ENCODE results near the gene ZBTB25. TPM values are rescaled to one million over a fixed set of nuclear protein-coding genes. Genes with fewer than 3 reads are reported as not detected.

Gene ZBTB25
- polyA plus RNA-seq, 1 experiment, result 6.1 TPM

- H3K4me3 ChIP-seq (ENCODE audit: low read depth, low read length), result no peak overlapping the region
- POLR2A ChIA-PET, result no interaction called here
- DNase-seq (ENCODE audit: low read depth), result no peak
- TF ChIP-seq CTCF (IDR thresholded peaks at IDR 0.05; ENCODE audit: insufficient read depth, low read depth, low read length), result no peak
- CTCF ChIA-PET, result interaction anchor here (0.6 to 2.4 kb wide), 4 partner anchors 11 to 130 kb away, joined by 3 to 7 read pairs (median 4); no protein-coding TSS in a partner anchor
- no peaks in the 10 kb centered on the region for H3K36me3 ChIP-seq (ENCODE audit: control insufficient read depth, insufficient read depth, low read length)
- H3K27me3 ChIP-seq (ENCODE audit: control insufficient read depth, insufficient read depth, low read length), result no peaks in the 10 kb centered on the region
Measured at GRCh38 chr14:64467566-64467965, 36.1 kb downstream of the ZBTB25 start.

- ChIA-PET POLR2A (no interaction called here), CTCF (interaction anchor here (0.6 to 2.4 kb wide), 5 partner anchors 11 to 129 kb away, joined by 3 to 9 read pairs (median 4); no protein-coding TSS in a partner anchor)
- H3K4me3 ChIP-seq (ENCODE audit: low read depth, low read length), result no peak overlapping the region
- no peak for DNase-seq (ENCODE audit: low read depth)
- no peaks in the 10 kb centered on the region for H3K36me3 ChIP-seq (ENCODE audit: control insufficient read depth, insufficient read depth, low read length)
- no peaks in the 10 kb centered on the region for H3K27me3 ChIP-seq (ENCODE audit: control insufficient read depth, insufficient read depth, low read length)
- TF ChIP-seq CTCF (IDR thresholded peaks at IDR 0.05; ENCODE audit: insufficient read depth, low read depth, low read length), result no peak
Measured at GRCh38 chr14:64467101-64467500, 36.5 kb downstream of the ZBTB25 start.

GRCh38 chr14:64465831-64466554 lies 37.6 kb downstream of the ZBTB25 start:
- no peak for DNase-seq (ENCODE audit: low read depth)
- ChIA-PET POLR2A (no interaction called here), CTCF (interaction anchor here (1.0 to 2.4 kb wide), 7 partner anchors 12 to 171 kb away, joined by 3 to 9 read pairs (median 6); no protein-coding TSS in a partner anchor)
- H3K4me3 ChIP-seq (ENCODE audit: low read depth, low read length), result peak overlapping the region; percentile 74
- H3K36me3 ChIP-seq (ENCODE audit: control insufficient read depth, insufficient read depth, low read length), result no peaks in the 10 kb centered on the region; the same call in 1 of the 2 replicates
- peak; percentile 56 for TF ChIP-seq CTCF (IDR thresholded peaks at IDR 0.05; ENCODE audit: insufficient read depth, low read depth, low read length)
- no peaks in the 10 kb centered on the region for H3K27me3 ChIP-seq (ENCODE audit: control insufficient read depth, insufficient read depth, low read length)

GRCh38 chr14:64465191-64465822 lies 38.3 kb downstream of the ZBTB25 start, which contains the start of gene AKAP5:
Gene AKAP5 (plus strand): TSS chr14:64465499. CDS start chr14:64468395, 2,896 bp downstream.
- no peak for DNase-seq (ENCODE audit: low read depth)
- Histone ChIP-seq H3K27me3 (ENCODE audit: control insufficient read depth, insufficient read depth, low read length) (no peaks in the 10 kb centered on the region), H3K36me3 (ENCODE audit: control insufficient read depth, insufficient read depth, low read length) (no peaks in the 10 kb centered on the region; the same call in 1 of the 2 replicates), H3K4me3 (ENCODE audit: low read depth, low read length) (peak within 1 kb of the TSS; percentile 74)
- ChIA-PET POLR2A (no interaction called here), CTCF (interaction anchor here (0.6 to 2.4 kb wide), 8 partner anchors 13 to 127 kb away, joined by 3 to 9 read pairs (median 5); no protein-coding TSS in a partner anchor)
- no peak for TF ChIP-seq CTCF (IDR thresholded peaks at IDR 0.05; ENCODE audit: insufficient read depth, low read depth, low read length)

- ChIA-PET POLR2A (no interaction called here), CTCF (interaction anchor here (0.6 to 2.2 kb wide), 4 partner anchors 16 to 404 kb away, joined by 3 to 6 read pairs (median 4); no protein-coding TSS in a partner anchor)
- H3K4me3 ChIP-seq (ENCODE audit: low read depth, low read length), result peak overlapping the region; percentile 74
- no peaks in the 10 kb centered on the region; the same call in 1 of the 2 replicates for H3K36me3 ChIP-seq (ENCODE audit: control insufficient read depth, insufficient read depth, low read length)
- no peak for DNase-seq (ENCODE audit: low read depth)
- no peaks in the 10 kb centered on the region for H3K27me3 ChIP-seq (ENCODE audit: control insufficient read depth, insufficient read depth, low read length)
- no peak for TF ChIP-seq CTCF (IDR thresholded peaks at IDR 0.05; ENCODE audit: insufficient read depth, low read depth, low read length)
Measured at GRCh38 chr14:64464651-64465050, 39.0 kb downstream of the ZBTB25 start.
